Epithelial cell of esophagus (primary cell): ENCODE results near the gene CA14.

Experiments used
- DNase-seq: peaks from one replicate; pipeline ENCODE4 v3.0.0; 2010; ENCODE audit warnings: low read depth
- H3K4me3 ChIP-seq: 2 replicates; pipeline ENCODE4 v1.5.1; 2011; ENCODE audit warnings: mild to moderate bottlenecking, low read length, control low read depth
- TF ChIP-seq, protein P1 (sequence below): IDR thresholded peaks from 2 replicates; pipeline ENCODE4 v1.5.1; 2011; ENCODE audit warnings: low read depth, mild to moderate bottlenecking, low read length, control low read depth, inconsistent platforms; ENCODE audit not compliant: insufficient read depth; ENCODE audit errors: missing control alignments

CA14 gene

DNA sequence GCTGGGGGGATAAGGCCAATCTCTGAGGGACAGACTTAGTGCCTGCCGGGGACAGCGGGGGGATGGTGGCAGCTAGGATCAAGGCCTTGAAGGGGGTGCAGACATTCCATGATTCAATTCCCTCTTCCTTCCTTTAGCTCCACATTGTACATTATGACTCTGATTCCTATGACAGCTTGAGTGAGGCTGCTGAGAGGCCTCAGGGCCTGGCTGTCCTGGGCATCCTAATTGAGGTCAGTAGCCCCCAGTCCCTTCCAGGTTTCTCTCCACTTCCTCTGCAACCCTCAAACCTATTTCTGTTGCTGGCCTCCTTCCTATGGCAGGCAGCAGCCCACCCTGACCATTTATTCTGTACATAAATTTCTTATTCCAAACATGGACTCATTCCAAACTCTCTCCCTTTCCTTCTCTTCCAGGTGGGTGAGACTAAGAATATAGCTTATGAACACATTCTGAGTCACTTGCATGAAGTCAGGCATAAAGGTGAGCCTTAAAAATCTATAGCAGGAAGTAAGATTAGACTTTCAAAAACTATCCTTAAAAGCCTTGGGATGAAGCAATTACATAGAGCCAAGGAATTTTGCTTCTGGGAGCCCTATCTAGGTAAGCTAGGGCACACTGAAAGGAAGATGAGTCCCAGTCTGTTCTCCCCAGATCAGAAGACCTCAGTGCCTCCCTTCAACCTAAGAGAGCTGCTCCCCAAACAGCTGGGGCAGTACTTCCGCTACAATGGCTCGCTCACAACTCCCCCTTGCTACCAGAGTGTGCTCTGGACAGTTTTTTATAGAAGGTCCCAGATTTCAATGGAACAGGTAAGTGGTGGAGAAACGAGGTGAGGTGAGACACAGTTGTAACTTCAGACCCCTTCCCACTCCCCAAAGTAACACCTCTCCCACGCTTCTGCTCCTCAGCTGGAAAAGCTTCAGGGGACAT is 5.1 kb downstream of the CA14 start:
- H3K4me3 ChIP-seq = no peak overlapping the region

DNA sequence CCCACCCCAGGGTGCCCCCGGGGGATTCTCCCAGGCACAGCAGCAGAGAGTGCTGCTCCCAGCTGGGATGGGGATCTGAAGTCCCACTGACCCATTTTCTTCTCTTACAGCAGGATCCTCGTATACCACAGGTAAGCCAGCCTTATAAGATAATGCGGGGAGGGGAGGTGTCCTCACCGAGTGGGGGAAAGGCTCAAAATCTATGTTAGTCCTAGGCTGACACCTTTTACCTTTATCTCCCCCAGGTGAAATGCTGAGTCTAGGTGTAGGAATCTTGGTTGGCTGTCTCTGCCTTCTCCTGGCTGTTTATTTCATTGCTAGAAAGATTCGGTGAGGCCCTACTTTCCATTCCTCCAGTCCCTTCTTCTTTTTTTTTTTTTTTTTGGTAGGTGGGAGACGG is 6.0 kb downstream of the CA14 start:
- no peak for DNase-seq
- TF ChIP-seq, protein P1, sequence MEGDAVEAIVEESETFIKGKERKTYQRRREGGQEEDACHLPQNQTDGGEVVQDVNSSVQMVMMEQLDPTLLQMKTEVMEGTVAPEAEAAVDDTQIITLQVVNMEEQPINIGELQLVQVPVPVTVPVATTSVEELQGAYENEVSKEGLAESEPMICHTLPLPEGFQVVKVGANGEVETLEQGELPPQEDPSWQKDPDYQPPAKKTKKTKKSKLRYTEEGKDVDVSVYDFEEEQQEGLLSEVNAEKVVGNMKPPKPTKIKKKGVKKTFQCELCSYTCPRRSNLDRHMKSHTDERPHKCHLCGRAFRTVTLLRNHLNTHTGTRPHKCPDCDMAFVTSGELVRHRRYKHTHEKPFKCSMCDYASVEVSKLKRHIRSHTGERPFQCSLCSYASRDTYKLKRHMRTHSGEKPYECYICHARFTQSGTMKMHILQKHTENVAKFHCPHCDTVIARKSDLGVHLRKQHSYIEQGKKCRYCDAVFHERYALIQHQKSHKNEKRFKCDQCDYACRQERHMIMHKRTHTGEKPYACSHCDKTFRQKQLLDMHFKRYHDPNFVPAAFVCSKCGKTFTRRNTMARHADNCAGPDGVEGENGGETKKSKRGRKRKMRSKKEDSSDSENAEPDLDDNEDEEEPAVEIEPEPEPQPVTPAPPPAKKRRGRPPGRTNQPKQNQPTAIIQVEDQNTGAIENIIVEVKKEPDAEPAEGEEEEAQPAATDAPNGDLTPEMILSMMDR = no peak
- no peak overlapping the region for H3K4me3 ChIP-seq

More for the DNA sequence above, 5.1 kb downstream of the CA14 start:
- TF ChIP-seq, protein P1 = no peak
- peak; percentile 77 for DNase-seq

DNA sequence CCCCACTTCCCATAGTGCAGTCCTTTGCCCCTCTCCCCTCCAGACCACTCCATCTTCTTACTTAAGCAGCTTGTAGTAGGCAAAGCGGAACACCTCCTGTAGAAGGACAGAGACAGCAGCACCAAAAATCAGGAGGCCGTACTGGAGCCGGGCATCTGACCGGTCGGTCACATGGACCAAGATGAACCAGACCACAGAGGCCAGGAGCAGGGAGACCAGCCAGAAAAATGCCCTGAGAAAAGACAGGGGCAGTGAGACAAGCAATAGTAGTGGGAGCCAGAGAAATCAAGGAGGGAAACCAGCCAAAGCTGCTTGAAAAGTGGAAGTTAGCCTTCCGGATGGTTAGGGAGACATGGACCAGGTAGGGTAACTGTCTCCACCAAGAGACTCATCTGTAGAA is 10.3 kb downstream of the CA14 start:
- TF ChIP-seq, protein P1 = no peak
- peak overlapping the region; percentile 93 for H3K4me3 ChIP-seq
- no peak for DNase-seq

DNA sequence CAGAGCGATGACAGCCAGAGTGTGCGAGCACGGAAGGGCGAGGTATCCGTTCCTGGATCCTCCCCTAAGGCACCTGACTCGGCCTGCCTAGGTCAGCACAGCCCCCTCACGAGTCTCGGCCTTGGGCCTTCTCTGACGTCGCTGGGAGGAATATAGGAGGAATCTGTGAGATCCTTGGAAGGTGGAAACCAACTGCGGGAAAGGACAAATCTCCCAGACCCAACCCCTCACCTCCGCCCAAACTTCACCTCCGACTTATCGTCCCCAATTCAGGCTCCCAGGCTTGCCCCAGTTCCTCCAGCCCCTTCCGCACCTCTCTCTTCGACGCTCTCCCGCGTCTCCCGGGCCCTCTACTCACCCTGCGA is 10.7 kb downstream of the CA14 start:
- DNase-seq = peak; percentile 65
- peak overlapping the region; percentile 93 for H3K4me3 ChIP-seq
- TF ChIP-seq, protein P1 = no peak

DNA sequence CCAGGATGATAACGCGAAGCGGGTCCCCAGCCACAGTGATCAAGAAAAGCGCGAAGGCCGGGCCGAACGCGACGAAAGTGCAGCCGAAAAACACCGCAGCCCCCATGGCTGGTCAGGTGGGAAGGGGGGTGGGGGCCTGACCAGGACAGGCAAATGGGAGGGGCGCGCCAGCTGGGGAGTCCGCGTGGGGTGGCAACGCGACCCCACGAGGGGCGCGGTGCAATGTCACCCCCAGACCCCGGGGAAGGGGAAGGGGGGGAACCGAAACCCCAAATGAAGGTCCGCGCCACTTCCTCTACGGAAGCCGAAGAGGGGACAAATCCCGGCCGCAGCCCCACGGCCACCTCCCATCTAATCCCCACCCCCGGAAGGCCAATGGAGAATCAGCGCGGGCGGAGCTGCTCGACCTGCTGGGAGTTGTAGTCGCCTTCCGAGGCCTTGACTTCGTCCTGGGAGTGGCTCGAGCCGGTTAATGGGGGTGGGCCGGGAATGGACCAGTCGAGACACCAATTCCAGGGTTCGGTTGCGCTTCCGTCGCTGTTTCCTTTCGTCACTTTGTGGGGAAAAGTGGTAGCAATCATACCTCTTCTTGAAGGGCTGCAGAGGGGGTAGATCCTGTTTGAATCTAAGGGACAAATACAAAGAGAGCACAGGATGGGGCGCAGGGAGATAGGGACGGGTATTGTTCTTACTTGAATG is 11.3 kb downstream of the CA14 start, which contains the start of gene APH1A:
APH1A (minus strand) TSS at position 312 of the 699 bp plus-strand sequence; CDS start at position 106, 206 bp downstream.
- TF ChIP-seq, protein P1 = no peak
- H3K4me3 ChIP-seq = peak within 1 kb of the TSS; percentile 93
- DNase-seq = peak; percentile 97

DNA sequence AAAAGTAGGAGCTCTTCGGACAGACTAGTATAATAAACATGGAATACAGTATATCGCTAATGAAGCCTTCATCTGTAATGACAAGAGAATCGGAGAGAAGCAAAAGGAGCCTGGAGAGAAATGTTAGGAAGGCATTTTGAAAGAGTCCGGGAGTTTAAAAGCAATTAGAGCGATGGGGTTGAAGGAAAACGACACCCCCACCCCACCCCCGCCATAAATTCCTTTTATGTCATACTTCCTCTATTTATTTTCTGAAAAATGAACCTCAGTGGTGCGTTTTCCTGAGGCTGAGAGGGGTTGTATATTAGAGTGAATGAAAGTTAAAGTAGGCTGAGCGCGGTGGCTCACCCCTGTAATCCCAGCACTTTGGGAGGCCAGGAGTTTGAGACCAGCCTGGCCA is 11.9 kb downstream of the CA14 start:
- TF ChIP-seq, protein P1 = no peak
- DNase-seq = no peak
- H3K4me3 ChIP-seq = peak overlapping the region; percentile 93
